Measurements from ENCODE around the gene ETV3.
A peak's percentile ranks its signal among the peaks of the same experiment; 100 is the strongest.
"Not testable (repeated sequence)": the region's sequence is repeated elsewhere in the genome, so short reads cannot be mapped to it uniquely, and the experiment has no call there.

The ETV3 gene

DNA sequence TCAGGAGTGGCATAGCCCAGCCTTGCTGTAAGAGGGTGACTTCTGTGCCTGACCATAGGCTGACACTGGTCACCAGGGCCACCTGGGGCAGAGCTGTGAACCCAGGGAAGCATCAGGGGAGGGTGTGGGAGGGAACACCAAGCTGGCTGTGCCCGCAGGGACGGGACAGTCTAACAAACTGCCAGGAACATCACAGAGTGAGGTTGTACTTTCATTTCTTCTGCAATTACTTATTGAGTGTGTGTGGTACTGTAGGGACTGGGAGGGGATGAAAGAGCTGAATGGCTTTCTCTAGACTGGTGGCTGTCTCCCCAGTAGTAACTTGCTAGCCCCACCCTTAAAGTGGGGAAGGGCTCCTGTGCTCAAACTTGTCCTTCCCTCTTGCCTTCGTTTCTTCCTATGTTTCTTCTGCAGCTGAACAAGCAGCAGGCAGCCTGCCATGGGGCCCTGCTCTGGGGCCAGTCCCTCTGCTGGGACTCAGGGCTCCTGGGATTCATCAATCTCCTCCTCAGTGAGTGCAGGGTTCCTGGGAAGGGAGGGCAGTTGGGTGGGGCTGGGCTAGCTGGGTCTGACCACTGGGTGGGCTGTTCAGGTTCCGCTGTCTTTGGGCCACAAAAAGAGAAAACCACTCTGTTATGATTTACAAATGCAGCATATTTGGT is 39.7 kb upstream of the ETV3 start:
- no peak overlapping the region for H3K27ac ChIP-seq
- TF ChIP-seq, protein P1, sequence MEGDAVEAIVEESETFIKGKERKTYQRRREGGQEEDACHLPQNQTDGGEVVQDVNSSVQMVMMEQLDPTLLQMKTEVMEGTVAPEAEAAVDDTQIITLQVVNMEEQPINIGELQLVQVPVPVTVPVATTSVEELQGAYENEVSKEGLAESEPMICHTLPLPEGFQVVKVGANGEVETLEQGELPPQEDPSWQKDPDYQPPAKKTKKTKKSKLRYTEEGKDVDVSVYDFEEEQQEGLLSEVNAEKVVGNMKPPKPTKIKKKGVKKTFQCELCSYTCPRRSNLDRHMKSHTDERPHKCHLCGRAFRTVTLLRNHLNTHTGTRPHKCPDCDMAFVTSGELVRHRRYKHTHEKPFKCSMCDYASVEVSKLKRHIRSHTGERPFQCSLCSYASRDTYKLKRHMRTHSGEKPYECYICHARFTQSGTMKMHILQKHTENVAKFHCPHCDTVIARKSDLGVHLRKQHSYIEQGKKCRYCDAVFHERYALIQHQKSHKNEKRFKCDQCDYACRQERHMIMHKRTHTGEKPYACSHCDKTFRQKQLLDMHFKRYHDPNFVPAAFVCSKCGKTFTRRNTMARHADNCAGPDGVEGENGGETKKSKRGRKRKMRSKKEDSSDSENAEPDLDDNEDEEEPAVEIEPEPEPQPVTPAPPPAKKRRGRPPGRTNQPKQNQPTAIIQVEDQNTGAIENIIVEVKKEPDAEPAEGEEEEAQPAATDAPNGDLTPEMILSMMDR (conservative IDR thresholded peaks at IDR 0.05) = no peak

DNA sequence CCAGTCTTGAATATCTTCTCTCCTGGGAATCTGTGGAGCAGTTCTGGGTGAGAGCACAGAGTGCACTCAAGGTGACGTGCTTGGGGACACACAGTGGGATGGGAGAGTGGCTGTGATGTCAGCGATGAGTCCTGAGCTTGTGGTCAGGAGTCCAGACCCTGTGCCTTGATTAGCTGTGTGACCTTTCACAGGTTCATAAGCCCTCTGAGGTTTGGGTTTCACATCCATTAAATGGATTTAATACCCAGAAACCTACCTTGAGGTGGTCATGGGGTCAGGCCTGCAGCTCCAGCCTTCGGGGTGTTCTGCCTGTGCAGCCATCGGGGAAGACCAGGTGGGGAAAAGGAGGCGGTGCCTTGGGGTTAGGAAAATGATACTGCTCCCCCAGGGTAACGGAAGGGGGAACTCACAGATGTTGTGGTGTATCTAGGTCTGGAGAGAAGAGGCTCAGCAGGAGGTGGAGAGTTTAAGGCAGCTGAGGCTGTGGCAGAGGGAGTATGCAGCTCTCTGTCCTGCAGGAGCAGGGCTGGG is 38.5 kb upstream of the ETV3 start:
- no peak overlapping the region for H3K27ac ChIP-seq
- TF ChIP-seq, protein P1 (conservative IDR thresholded peaks at IDR 0.05) = no peak

DNA sequence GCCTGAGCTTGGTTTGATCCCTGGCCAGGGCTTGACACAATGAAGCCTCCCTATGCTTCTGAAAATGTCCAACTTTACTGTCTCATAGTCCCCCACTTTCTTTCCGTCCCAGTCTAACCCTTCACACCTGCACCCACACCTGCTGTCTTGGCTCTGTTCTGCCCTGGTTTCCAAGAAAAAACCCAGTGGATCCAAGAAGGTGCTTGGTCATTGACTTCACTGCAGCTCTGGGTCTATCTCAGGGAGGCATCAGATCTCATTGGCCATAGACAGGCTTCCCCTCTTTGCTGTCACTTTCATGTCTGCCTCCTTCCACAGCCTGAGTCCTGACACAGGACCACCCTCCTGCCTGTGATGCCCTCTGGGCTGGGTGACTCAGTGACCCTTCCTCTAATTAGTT is 37.8 kb upstream of the ETV3 start:
- H3K27ac ChIP-seq = no peak overlapping the region

DNA sequence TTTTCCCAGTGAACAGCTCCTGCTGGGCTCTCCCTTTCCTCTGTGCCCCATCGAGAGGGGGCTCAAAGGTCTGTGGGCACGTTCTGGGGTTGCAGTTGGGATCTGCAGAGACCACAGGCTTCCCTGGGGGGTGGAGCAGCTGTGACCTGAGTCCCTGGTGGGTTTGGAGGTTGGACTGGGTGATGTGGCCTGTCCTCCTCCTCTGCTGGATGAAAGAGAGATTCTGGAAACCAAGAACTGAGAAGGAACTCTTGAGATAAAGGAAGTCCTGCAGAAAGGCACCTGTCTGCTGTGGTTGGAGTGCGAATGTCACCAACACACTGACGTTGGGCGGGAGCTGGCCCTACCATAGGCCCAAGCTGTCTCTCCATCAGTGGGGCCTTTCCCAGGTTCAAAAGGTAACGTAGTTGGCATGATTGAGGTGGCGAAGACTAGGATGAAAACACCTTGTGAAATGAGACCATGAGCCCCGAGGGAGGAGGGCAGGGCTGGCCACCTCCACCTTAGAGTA is 35.8 kb upstream of the ETV3 start:
- no peak overlapping the region for H3K27ac ChIP-seq
- TF ChIP-seq, protein P1 (conservative IDR thresholded peaks at IDR 0.05) = no peak

More for the DNA sequence above, 37.8 kb upstream of the ETV3 start:
- TF ChIP-seq, protein P1 (conservative IDR thresholded peaks at IDR 0.05) = no peak

DNA sequence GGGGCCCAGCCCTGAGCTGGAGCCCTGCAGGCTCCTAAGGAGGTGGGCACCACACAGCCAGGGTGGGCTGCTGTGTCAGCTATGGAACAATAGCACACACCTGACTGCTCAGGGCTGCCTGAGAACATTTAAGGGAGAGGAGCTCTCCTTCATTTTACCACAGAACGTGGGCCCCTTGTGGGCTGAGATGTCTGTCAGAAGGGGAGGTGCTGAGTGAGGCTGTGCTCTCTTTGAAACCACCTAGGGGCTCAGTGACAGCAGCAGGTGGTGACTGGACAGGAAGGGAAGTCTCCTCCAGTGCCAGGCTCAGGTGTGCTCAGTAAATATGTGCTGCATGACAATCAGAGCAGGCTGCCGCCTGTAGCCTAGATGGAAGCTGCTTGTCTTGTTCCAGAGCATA is 35.0 kb upstream of the ETV3 start:
- H3K27ac ChIP-seq = not testable (repeated sequence)

DNA sequence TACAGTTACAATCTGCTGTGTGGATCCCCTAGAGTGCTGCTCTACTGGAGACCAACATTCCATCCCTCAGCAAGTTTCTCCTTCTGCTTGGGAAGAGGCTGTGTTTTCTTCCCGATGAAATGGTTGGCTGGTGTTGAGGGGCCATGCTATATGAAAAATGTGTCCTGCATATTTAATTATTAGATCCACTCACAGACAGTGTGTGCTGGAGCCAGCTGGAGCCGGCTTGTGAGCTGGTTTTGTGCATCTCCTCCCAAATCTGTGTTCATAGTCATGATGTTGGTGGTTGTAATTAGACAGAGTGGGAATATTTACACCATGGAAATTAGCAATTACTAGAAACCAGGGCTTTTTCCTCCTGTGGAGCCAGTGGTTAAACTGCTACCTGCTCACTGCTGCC is 34.4 kb upstream of the ETV3 start:
- H3K27ac ChIP-seq = not testable (repeated sequence)

DNA sequence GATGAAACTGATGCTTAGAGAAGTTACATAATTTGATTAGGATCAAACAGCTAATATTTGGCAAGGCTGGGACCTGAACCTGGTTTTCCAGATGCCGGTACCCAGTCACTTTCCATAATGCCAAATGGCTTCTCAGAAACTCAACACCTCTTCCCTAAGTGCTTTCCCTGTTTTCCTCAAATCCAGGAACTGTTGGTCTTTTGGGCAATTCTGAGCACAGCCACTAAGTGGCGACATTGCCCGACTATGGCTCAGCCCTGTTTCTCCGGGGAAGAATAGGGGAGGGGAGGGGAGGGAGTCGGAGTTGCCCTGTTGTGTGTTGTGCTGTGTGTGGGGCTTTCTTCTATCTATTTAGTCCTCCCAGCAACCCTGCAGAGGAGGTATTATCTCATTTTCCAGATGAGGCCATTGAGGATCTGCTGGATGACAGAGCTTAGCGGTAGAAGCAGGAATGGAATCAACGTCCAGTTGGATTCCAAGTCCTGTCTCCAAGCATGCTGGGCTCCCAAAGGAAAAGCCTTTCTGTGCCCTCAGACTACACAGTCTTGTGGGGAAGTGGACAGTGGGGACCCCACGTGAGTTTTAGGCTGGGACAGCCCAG is 33.8 kb upstream of the ETV3 start:
- TF ChIP-seq, protein P1 (conservative IDR thresholded peaks at IDR 0.05) = peak; percentile 74
- H3K27ac ChIP-seq = not testable (repeated sequence)

DNA sequence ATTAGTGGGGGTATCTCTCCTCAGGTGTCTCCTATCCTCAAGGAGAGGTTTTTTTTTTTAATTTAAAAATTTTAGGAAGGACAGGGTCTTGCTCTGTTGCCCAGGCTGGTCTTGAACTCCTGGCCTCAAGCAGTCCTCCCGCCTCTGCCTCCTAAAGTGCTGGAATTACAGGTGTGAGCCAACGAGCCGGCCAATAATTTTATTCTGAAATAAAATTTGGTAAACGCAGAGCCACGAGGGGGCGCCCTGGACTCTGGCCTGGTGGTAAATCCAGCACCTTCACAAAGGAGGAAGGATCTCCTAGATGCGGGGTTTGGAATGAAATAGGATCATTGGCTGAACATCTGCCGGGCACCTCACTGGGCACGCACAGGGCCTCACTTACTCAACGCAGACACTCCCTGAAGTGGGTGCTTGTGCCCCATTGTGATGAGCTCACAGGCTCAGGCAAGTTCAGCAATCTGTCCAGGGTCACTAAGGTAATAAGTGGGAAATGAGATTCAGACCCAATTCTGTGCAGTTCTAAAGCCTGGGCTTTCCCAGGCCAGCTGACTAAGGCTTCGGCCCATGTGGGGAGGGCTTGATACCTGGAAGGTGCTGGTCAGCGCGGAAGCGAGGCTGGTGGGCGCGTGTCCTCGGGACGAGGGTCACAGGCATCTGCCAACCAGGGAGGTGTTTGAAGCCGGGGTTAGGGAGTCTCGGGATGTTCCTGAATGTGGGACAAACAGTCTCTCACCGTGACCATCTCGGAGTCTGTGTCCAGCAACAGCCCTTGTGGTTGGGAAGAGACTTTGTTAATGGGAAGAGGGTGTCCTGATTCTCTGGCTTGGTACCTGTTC is 32.7 kb upstream of the ETV3 start:
- H3K27ac ChIP-seq = no peak overlapping the region
- TF ChIP-seq, protein P1 (conservative IDR thresholded peaks at IDR 0.05) = peak; percentile 66
